Bronchial epithelial cell (primary cell): Measurements from ENCODE around the gene DDX25. TPM values are rescaled to one million over a fixed set of nuclear protein-coding genes. Genes with fewer than 3 reads are reported as not detected.

Source experiments
- DNase-seq: peaks from one replicate; pipeline ENCODE4 v3.0.0-alpha.2; 2010; ENCODE audit warnings: low read depth
- FAIRE-seq: peaks from 2 replicates; lab custom pipeline; 2011; peaks lifted over from hg19 to GRCh38; lab: Jason Lieb, UNC
- H3K27me3 ChIP-seq: 2 replicates; pipeline ENCODE4 v1.5.1; 2011; ENCODE audit warnings: low read length; ENCODE audit not compliant: control insufficient read depth, insufficient read depth
- H3K36me3 ChIP-seq: 2 replicates; pipeline ENCODE4 v1.5.1; 2011; ENCODE audit warnings: low read length; ENCODE audit not compliant: control insufficient read depth, insufficient read depth
- H3K4me3 ChIP-seq: 2 replicates; pipeline ENCODE4 v1.5.1; 2011; ENCODE audit warnings: mild to moderate bottlenecking, low read depth, low read length, control low read depth
- total RNA-seq: library from RNA; depleted of rRNA; stranded (reverse); fragments of >200 nt; gene quantifications from 2 replicates; pipeline ENCODE4 v1.2.1, GENCODE V29; 2014
- TF ChIP-seq, protein P1 (sequence below): IDR thresholded peaks from 2 replicates; pipeline ENCODE4 v1.5.1; 2011; ENCODE audit warnings: mild to moderate bottlenecking, moderate library complexity, low read length, control low read depth, inconsistent platforms; ENCODE audit not compliant: insufficient read depth, severe bottlenecking

Gene DDX25
- total RNA-seq, 1 donor from 2014 or later, result not detected

- Histone ChIP-seq H3K27me3 (no peaks in the 10 kb centered on the region), H3K4me3 (no peak overlapping the region), H3K36me3 (no peaks in the 10 kb centered on the region)
- FAIRE-seq, result no peak
- TF ChIP-seq, protein P1, sequence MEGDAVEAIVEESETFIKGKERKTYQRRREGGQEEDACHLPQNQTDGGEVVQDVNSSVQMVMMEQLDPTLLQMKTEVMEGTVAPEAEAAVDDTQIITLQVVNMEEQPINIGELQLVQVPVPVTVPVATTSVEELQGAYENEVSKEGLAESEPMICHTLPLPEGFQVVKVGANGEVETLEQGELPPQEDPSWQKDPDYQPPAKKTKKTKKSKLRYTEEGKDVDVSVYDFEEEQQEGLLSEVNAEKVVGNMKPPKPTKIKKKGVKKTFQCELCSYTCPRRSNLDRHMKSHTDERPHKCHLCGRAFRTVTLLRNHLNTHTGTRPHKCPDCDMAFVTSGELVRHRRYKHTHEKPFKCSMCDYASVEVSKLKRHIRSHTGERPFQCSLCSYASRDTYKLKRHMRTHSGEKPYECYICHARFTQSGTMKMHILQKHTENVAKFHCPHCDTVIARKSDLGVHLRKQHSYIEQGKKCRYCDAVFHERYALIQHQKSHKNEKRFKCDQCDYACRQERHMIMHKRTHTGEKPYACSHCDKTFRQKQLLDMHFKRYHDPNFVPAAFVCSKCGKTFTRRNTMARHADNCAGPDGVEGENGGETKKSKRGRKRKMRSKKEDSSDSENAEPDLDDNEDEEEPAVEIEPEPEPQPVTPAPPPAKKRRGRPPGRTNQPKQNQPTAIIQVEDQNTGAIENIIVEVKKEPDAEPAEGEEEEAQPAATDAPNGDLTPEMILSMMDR, result no peak
- peak; percentile 23 for DNase-seq
Observed at GRCh38 chr11:125956391-125957134, 52.3 kb downstream of the DDX25 start.

DNA sequence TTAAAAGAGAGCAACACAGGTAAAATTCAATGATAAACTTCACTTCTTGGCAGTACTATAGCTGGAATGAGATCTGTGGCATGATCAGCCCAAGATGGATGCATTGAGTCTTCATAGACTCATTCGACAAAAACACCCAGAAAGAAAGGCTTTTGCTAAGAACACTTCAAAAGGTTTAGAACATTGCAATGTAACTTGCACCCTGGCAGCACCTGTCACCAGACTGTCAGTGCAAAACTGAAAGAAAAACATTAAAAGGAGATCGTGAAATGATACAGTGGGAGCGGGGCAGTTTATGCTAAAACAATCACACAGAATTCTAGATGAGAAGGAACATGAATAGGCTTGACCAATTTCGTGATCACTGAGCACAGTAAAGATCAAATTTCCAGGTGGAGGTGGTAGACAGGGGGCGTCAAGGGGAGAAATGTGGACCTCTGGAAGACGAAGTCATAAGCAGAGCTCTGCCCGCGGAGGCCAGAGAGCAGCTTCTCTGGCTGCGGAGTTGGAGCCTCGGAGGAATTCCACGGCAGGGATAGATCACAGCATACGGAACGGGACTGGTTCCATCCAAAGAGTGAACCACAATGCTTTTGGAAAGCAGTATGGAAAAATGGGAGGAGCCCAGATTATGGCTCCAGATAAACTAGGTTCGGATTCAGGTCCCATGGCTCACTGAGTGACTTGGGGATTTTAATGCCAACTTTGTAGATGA lies 53.5 kb downstream of the DDX25 start:
- TF ChIP-seq, protein P1, result no peak
- no peaks in the 10 kb centered on the region for H3K36me3 ChIP-seq
- H3K4me3 ChIP-seq, result no peak overlapping the region
- no peaks in the 10 kb centered on the region for H3K27me3 ChIP-seq
- FAIRE-seq (no peak), DNase-seq (no peak)

GRCh38 chr11:125958872-125959400 lies 54.6 kb downstream of the DDX25 start:
- FAIRE-seq, result no peak
- DNase-seq, result no peak
- no peak overlapping the region for H3K4me3 ChIP-seq
- no peaks in the 10 kb centered on the region for H3K36me3 ChIP-seq
- no peaks in the 10 kb centered on the region for H3K27me3 ChIP-seq
- TF ChIP-seq, protein P1, result no peak

GRCh38 chr11:125959511-125959910 lies 55.2 kb downstream of the DDX25 start:
- DNase-seq, result no peak
- Histone ChIP-seq H3K36me3 (no peaks in the 10 kb centered on the region), H3K4me3 (no peak overlapping the region), H3K27me3 (no peaks in the 10 kb centered on the region)
- FAIRE-seq, result no peak
- TF ChIP-seq, protein P1, result no peak

DNA sequence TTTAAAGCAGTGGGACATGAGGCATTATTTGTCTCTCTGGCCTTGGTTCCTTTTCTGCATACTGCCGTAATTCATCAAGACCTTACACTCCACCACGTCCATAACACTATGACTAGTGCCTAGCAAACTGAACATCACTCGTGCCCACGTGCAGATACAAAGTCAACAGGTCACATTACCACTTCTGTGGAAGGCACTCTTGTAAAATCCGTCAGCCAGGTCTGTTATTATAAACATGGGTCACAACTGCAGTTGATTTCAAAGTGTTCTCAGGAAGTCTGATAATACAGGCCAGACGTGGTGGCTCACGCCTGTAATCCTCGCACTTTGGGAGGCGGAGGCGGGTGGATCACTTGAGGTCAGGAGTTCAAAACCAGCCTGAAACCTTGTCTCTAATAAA lies 55.6 kb downstream of the DDX25 start:
- DNase-seq, result no peak
- Histone ChIP-seq H3K27me3 (no peaks in the 10 kb centered on the region), H3K4me3 (no peak overlapping the region), H3K36me3 (no peaks in the 10 kb centered on the region)
- FAIRE-seq, result no peak
- TF ChIP-seq, protein P1, result no peak
